ENCODE results near the gene KNDC1. TPM values are rescaled to one million over a fixed set of nuclear protein-coding genes. Genes with fewer than 3 reads are reported as not detected.
"Not testable (repeated sequence)": the region's sequence is repeated elsewhere in the genome, so short reads cannot be mapped to it uniquely, and the experiment has no call there.

The KNDC1 gene
- polyA plus RNA-seq (2011; rRNA removed) (1.0 and 1.1 TPM in 2 replicates), polyA minus RNA-seq (2011; rRNA and poly(A)+ RNA removed) (0.24 and 0.41 TPM in 2 replicates)

GRCh38 chr10:133159950-133160825 is at the start of gene KNDC1:
Gene KNDC1, plus strand, starts transcription at chr10:133160219. Its CDS starts 249 bp downstream, at chr10:133160468.
- ChIA-PET POLR2A (no interaction called here), CTCF (no interaction called here)
- no peaks in the 10 kb centered on the region for H3K36me3 ChIP-seq (ENCODE audit: control insufficient read depth, insufficient read depth, low read length)
- no peak for TF ChIP-seq CTCF (IDR thresholded peaks at IDR 0.05; ENCODE audit: insufficient read depth, low read depth, low read length)
- no peaks in the 10 kb centered on the region for H3K27me3 ChIP-seq (ENCODE audit: control insufficient read depth, insufficient read depth, low read length)
- DNase-seq (ENCODE audit: low read depth): no peak
- H3K4me3 ChIP-seq (ENCODE audit: low read depth, low read length): peak within 1 kb of the TSS; percentile 72

GRCh38 chr10:133110609-133111275 is 49.3 kb upstream of the KNDC1 start:
- Histone ChIP-seq H3K36me3 (ENCODE audit: control insufficient read depth, insufficient read depth, low read length) (no peaks in the 10 kb centered on the region), H3K27me3 (ENCODE audit: control insufficient read depth, insufficient read depth, low read length) (no peaks in the 10 kb centered on the region), H3K4me3 (ENCODE audit: low read depth, low read length) (no peak overlapping the region)
- no peak for DNase-seq (ENCODE audit: low read depth)
- ChIA-PET CTCF (interaction anchor here (1.4 kb wide), 1 partner anchor 11 kb away, joined by 3 read pairs; no protein-coding TSS in a partner anchor), POLR2A (no interaction called here)
- no peak for TF ChIP-seq CTCF (IDR thresholded peaks at IDR 0.05; ENCODE audit: insufficient read depth, low read depth, low read length)

GRCh38 chr10:133111640-133112039 is 48.4 kb upstream of the KNDC1 start:
- DNase-seq (ENCODE audit: low read depth); H3K27me3 ChIP-seq (ENCODE audit: control insufficient read depth, insufficient read depth, low read length); POLR2A ChIA-PET; H3K36me3 ChIP-seq (ENCODE audit: control insufficient read depth, insufficient read depth, low read length); CTCF ChIA-PET; H3K4me3 ChIP-seq (ENCODE audit: low read depth, low read length): not testable (repeated sequence)

GRCh38 chr10:133113146-133113830 is 46.7 kb upstream of the KNDC1 start:
- POLR2A ChIA-PET: no interaction called here
- CTCF ChIA-PET: interaction anchor here (2.6 kb wide), 1 partner anchor 10 kb away, joined by 9 read pairs; no protein-coding TSS in a partner anchor
- Histone ChIP-seq H3K36me3 (ENCODE audit: control insufficient read depth, insufficient read depth, low read length) (no peaks in the 10 kb centered on the region), H3K4me3 (ENCODE audit: low read depth, low read length) (no peak overlapping the region), H3K27me3 (ENCODE audit: control insufficient read depth, insufficient read depth, low read length) (no peaks in the 10 kb centered on the region)
- no peak for DNase-seq (ENCODE audit: low read depth)
- TF ChIP-seq CTCF (IDR thresholded peaks at IDR 0.05; ENCODE audit: insufficient read depth, low read depth, low read length): no peak

GRCh38 chr10:133113847-133114246 is 46.2 kb upstream of the KNDC1 start:
- no peak for DNase-seq (ENCODE audit: low read depth)
- Histone ChIP-seq H3K27me3 (ENCODE audit: control insufficient read depth, insufficient read depth, low read length) (no peaks in the 10 kb centered on the region), H3K36me3 (ENCODE audit: control insufficient read depth, insufficient read depth, low read length) (no peaks in the 10 kb centered on the region), H3K4me3 (ENCODE audit: low read depth, low read length) (no peak overlapping the region)
- CTCF ChIA-PET: interaction anchor here (2.6 kb wide), 1 partner anchor 10 kb away, joined by 9 read pairs; no protein-coding TSS in a partner anchor
- POLR2A ChIA-PET: no interaction called here
- TF ChIP-seq CTCF (IDR thresholded peaks at IDR 0.05; ENCODE audit: insufficient read depth, low read depth, low read length): no peak
